Psoas muscle (tissue), 8 donors: Measurements from ENCODE around the gene PCBP2. TPM values are rescaled to one million over a fixed set of nuclear protein-coding genes. Genes with fewer than 3 reads are reported as not detected.

Experiments used
- ATAC-seq, 4 donors: fragments of 200-7000 bp; cut with Tn5 transposase; one replicate each; pipeline ENCODE4 v1.9.1; 2020; ENCODE audit warnings: moderate library complexity in 3 of 4, mild to moderate bottlenecking in 2 of 4
- DNase-seq, 2 donors: peaks; one replicate each; pipeline ENCODE4 v3.0.0-alpha.2; 2020
- H3K27ac ChIP-seq: fragments of 200-600 bp; one replicate; pipeline ENCODE4 v1.8.0; 2022
- H3K27me3 ChIP-seq, 3 donors: fragments of 200-600 bp in 1 of 3; one replicate each; pipeline versions ENCODE4 v1.6.1 to v1.8.0; 2013 to 2022; ENCODE audit warnings: low read length in 2 of 3, mild to moderate bottlenecking in 2 of 3, moderate library complexity in 1 of 3; ENCODE audit not compliant: insufficient read depth in 3 of 3
- H3K36me3 ChIP-seq, 2 donors: fragments of 200-600 bp in 1 of 2; one replicate each; pipeline versions ENCODE4 v1.6.1 to v1.8.0; 2013 to 2022; ENCODE audit warnings: low read depth in 1 of 2, mild to moderate bottlenecking in 1 of 2, moderate library complexity in 1 of 2; ENCODE audit not compliant: insufficient read depth in 1 of 2
- H3K4me1 ChIP-seq: fragments of 200-600 bp; one replicate; pipeline ENCODE4 v1.8.0; 2022
- H3K4me3 ChIP-seq: fragments of 200-600 bp; one replicate; pipeline ENCODE4 v1.8.0; 2022; ENCODE audit warnings: mild to moderate bottlenecking
- H3K9me3 ChIP-seq: fragments of 200-600 bp; one replicate; pipeline ENCODE4 v1.8.0; 2022
- WGBS, 3 donors: extraction: QIAGEN DNeasy Blood & Tissue Kit; methylation state at CpG; one replicate each; pipeline versions ENCODE4 v1.1.6 to v1.1.7; 2013; 5-methylcytosine and 5-hydroxymethylcytosine counted together
- intact Hi-C, 2 donors: fragments of 100-400 bp; cut with DNase I; formaldehyde crosslinking; loops; one replicate each; pipeline versions ENCODE4 v1.11.0 to v1.14.2; 2022
- polyA plus RNA-seq, 3 donors: library from polyadenylated mRNA; stranded (reverse); fragments of 200-250 nt; gene quantifications; one replicate each; pipeline ENCODE4 v1.2.3, GENCODE V29; 2013
- total RNA-seq, 4 donors: library from RNA; stranded (reverse); fragmentation: NEBNext Ultra II Directional in 2 of 4; extraction: Animal tissue kit (Norgen Biotek cat#: 25700) in 2 of 4; gene quantifications; one replicate each; pipeline versions ENCODE4 v1.2.1 to v1.2.4, GENCODE V29; 2021 to 2023
- TF ChIP-seq, protein P1 (sequence below): fragments of 200-600 bp; IDR thresholded peaks from one replicate; pipeline ENCODE4 v1.8.0; 2022; ENCODE audit warnings: antibody characterized with exemption
- donor health status: healthy with polysubstance abuse.
- donor health status: DM: no; HTN: no; CAD: no; lungs with moderate emphysema.
- donor health status: Bipolar disorder and iron deficiency.
- donor health status: healthy.
- donor health status: DM: yes; HTN: yes; CAD: no.
- donor health status: DM: no; HTN: no; CAD: no.
- donor health status: DM: no; HTN: no; CAD: no.
- donor health status: DM: yes; HTN: yes; CAD: no.

Gene PCBP2
- total and polyA plus RNA-seq, 7 donors = 254 to 507 (median 412) TPM

DNA sequence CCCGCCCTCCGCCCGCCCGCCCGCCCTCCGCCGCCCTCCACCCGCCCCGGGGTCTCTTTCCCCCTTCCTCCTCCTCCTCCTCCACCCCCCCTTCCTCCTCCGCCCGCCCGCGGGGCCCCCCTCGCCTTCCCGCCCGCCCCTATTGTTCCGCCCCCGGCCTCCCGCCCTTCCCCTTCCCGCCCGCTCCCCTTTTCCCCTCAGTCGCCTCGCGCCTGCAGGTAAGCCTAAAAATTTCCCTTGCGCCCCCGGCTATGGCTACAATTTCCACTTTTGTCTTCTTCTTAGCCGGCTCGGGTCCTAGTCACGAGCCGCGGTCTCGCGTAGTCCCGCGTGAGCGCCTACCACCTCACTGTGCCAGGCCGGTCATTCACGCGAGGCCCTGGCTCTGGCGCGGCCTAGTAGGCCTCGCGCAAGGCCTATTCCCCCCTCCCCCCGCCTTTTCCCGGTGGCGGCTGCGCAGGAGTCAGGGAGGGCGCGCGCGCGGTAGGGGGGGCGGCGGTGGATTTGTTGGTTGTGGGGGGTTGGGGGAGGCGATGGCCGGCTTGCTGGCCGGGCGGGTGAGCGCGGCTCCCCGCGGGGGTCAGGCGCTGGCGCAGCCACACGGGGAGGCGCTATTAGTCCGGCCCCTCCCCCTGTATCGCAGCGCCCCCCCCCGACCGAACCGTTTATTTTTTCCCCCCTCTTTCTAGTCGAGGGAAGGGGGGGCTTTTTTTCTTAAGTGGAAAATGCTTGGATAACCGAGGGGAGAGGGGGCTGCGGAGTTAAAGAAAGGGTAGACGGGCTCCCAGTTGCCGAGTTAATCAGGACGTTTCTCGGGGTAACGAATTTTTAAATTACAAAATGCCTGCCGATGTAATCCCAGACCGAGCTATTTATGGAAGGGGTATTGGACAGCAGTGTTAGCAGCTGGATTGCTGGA is 516 bp downstream of the PCBP2 start:
- peak; percentile 78 to 87 (median 80) for ATAC-seq
- peak; percentile 91 to 96 for DNase-seq
- Histone ChIP-seq H3K4me3 (peak overlapping the region; percentile 83), H3K4me1 (peaks cover 38% of the 10 kb centered on the region), H3K27me3 (no peaks in the 10 kb centered on the region), H3K27ac (peak overlapping the region; percentile 93), H3K36me3 (peaks cover 17 to 46% of the 10 kb centered on the region in 2 donors), H3K9me3 (no peaks in the 10 kb centered on the region)
- TF ChIP-seq, protein P1, sequence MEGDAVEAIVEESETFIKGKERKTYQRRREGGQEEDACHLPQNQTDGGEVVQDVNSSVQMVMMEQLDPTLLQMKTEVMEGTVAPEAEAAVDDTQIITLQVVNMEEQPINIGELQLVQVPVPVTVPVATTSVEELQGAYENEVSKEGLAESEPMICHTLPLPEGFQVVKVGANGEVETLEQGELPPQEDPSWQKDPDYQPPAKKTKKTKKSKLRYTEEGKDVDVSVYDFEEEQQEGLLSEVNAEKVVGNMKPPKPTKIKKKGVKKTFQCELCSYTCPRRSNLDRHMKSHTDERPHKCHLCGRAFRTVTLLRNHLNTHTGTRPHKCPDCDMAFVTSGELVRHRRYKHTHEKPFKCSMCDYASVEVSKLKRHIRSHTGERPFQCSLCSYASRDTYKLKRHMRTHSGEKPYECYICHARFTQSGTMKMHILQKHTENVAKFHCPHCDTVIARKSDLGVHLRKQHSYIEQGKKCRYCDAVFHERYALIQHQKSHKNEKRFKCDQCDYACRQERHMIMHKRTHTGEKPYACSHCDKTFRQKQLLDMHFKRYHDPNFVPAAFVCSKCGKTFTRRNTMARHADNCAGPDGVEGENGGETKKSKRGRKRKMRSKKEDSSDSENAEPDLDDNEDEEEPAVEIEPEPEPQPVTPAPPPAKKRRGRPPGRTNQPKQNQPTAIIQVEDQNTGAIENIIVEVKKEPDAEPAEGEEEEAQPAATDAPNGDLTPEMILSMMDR = peak; percentile 26
- 0% methylated on average over 54 to 70 of the region's 82 CpGs for WGBS, 3 donors
- intact Hi-C loops = loop anchor here in 1 of 2 donors (1.0 to 5.0 kb wide), 3 partner anchors 23 to 230 kb away; partner anchors contain the start of gene MAP3K12

DNA sequence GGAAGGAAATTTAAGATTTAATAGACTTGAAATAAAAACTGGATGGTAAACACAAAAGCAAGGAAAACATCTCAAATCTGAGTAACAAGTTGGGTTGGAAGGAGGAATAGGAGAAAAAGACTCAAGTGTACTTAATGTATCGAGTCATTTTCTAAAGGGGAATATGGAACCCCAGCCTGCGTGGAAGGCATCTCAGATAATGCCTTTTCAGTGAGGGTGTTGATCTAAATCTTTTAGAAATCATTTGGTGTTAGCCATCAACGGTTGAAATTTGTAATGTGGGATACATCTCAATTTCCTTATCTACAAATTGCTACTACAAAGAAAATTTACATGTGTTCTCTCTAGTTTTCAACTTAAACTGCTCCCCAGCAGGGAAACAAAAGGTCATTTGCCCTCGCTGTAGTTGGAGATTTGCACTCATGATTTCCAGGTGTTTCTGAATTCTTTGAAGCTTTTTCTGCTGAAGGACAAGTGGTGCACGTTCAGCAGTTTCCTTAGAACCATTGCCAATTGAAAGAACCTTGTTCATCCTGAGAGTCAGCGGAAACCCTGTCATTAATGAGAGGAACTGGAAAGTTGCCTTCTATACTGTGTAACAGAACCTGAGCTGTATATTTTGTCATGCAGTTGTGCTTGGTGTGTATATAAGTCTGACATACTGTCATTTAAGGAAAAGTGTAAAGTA is 2.2 kb downstream of the PCBP2 start:
- DNase-seq = no peak
- Histone ChIP-seq H3K27me3 (no peaks in the 10 kb centered on the region), H3K4me3 (peak overlapping the region; percentile 83), H3K36me3 (peaks cover 21 to 57% of the 10 kb centered on the region in 2 donors), H3K9me3 (no peaks in the 10 kb centered on the region), H3K27ac (peak overlapping the region; percentile 93), H3K4me1 (peaks cover 46% of the 10 kb centered on the region)
- TF ChIP-seq, protein P1 = no peak
- intact Hi-C loops = loop anchor here in 1 of 2 donors (1.0 to 5.0 kb wide), 3 partner anchors 21 to 232 kb away; partner anchors contain the start of gene MAP3K12
- ATAC-seq = no peak
- 12 to 18% (median 12%) methylated on average over 6 of the region's 6 CpGs for WGBS, 3 donors

DNA sequence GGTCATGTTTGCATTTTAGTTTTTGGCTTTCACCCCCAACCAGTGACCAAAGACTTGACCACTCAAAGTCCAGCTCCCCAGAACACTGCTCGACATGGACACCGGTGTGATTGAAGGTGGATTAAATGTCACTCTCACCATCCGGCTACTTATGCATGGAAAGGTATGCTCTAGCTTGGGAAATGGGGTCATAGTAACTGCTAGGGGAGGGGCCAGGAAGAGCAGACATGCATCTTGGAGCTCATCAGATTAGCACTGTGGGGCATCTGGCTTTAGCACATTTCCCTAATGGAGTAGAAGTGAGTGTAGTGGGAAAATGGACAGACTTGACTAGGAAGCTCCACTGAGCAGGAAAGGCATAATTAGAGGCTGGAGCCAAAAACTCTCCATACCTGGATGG is 2.8 kb downstream of the PCBP2 start:
- peak overlapping the region; percentile 83 for H3K4me3 ChIP-seq
- H3K4me1 ChIP-seq = peaks cover 53% of the 10 kb centered on the region
- H3K27ac ChIP-seq = peak overlapping the region; percentile 93
- no peaks in the 10 kb centered on the region for H3K27me3 ChIP-seq
- no peak for ATAC-seq
- DNase-seq = no peak
- WGBS, 3 donors = 15 to 38% (median 24%) methylated on average over 3 of the region's 3 CpGs
- TF ChIP-seq, protein P1 = no peak
- H3K36me3 ChIP-seq = peaks cover 22 to 63% of the 10 kb centered on the region in 2 donors
- H3K9me3 ChIP-seq = no peaks in the 10 kb centered on the region
- intact Hi-C loops = loop anchor here (5.0 kb wide), 3 partner anchors 38 to 232 kb away; partner anchors contain the start of gene MAP3K12 (in 1 of the 2)

DNA sequence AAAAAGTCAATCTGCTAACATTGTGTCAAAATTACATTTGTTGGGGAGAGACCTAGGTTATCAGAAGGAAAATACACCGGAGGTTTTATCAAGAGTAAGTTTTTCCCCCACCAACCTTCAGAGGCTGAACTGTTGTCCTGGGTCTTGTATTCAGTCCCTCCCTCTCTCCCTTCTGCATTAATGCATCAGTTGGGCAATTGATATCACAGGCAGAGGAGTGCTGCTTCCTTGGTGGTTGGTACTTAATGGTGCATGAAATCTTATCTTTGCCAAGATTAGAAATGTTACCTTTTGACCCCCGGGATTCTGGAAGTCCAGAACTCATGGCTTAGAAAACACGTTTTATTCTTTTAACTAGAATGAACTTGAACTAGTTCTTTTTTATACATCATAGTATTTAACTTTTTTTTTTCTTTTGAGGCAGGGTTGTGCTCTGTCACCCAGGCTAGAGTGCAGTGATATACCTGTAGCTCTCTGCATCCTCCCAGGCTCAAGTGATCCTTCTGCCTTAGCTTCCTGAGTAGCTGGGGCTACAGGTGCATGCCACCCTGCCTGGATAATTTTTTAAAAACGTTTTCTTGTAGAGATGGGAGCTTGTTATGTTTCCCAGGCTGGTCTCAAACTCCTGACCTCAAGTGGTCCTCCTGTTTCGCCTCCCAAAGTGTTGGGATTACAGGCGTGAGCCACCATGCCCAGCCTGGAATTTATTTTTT is 4.9 kb downstream of the PCBP2 start:
- H3K36me3 ChIP-seq = peaks cover 32 to 84% of the 10 kb centered on the region in 2 donors
- H3K9me3 ChIP-seq = no peaks in the 10 kb centered on the region
- 55 to 68% (median 59%) methylated on average over 6 of the region's 6 CpGs for WGBS, 3 donors
- TF ChIP-seq, protein P1 = no peak
- H3K4me1 ChIP-seq = peaks cover 71% of the 10 kb centered on the region
- intact Hi-C loops = loop anchor here in 1 of 2 donors (5.0 kb wide), 1 partner anchor 35 kb away; no protein-coding TSS in a partner anchor
- DNase-seq = no peak
- H3K27ac ChIP-seq = peak overlapping the region; percentile 11
- no peak for ATAC-seq
- H3K4me3 ChIP-seq = no peak overlapping the region
- no peaks in the 10 kb centered on the region for H3K27me3 ChIP-seq
